Activated CD4-positive, alpha-beta T cell treated with anti-CD3 and anti-CD28 coated beads, Interleukin-2, amount 50 U/mL, for 4 hours (primary cell): ENCODE measurements around the gene WASF2.
"Not testable (repeated sequence)": the region's sequence is repeated elsewhere in the genome, so short reads cannot be mapped to it uniquely, and the experiment has no call there.

Experiments
- DNase-seq, 2 experiments: peaks; one replicate each; pipeline ENCODE4 v3.0.0-alpha.2; 2020

The WASF2 gene

DNA sequence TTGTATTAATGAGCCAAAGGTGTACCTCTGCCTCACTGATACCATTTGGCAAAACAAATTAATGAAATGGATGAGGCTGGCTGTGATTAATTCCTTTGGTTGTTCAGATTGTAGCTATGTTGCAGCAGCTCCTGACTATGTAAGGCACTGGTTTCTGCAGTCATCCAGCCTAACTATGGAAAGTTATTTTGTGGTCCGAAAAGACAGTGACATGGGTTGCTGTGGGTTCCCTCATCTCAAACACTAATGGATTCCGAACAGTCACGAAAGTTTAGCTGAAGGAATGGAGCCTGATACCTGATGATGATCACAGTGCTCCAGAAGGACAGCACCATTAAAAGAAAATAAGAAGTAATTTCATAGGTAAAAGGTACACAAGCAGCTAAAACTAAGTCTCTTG lies 42.6 kb downstream of the WASF2 start:
- no peak for DNase-seq

DNA sequence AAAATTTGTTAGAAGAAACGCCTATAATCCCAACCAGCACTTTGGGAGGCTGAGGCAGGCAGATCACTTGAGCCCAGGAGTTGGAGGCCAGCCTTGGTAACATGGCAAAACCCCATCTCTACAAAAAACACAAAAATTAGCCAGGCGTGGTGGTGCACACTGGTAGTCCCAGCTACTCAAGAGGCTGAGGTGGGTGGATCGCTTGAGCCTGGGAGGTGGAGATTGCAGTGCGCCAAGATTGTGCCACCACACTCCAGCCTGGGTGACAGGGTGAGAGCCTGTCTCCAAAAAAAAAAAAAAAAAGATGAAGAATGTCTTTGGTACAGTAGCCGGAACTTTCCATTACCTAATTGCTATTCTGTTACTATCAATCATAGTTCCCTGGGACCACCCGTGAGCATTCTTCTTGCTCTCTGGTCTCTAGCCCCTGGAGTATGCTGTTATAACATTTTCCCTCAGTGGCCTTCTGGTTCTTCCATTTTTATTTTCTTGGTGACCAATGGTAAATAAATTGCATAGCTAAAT lies 43.4 kb downstream of the WASF2 start:
- DNase-seq = no peak

DNA sequence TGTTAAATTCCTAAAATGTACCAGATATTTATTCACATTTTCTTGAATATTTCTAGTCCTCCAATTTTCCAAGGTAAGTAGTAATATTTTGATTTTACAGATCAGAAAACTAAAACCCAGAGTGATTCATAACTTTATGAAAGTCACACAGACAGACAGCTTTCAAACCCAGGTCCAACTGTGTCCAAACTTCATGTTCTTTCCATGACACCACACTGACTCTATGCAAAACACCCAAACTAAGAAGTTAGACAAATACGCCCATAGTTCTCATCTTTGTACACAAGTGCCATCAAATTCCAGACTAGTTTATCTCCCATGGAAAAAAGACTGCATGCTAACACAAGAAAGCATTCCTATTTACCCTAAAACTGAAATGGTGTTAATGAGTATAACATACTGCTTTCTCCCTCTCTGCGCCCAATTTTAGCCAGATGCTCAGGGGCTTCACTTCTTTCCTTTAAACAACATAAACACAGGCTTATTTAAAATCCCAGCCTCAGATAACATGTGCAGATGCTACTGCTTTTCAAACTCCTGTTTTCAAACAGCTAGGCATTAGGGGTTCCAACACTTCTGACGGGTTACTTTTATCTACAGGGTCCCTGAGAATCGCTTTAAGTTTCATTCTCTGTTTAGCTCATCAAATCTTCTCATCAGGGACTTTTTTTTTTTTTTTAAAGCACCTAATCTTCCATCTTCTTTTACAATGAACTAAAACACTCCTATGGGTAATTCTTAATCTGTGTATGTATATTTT lies 44.6 kb downstream of the WASF2 start:
- no peak for DNase-seq

DNA sequence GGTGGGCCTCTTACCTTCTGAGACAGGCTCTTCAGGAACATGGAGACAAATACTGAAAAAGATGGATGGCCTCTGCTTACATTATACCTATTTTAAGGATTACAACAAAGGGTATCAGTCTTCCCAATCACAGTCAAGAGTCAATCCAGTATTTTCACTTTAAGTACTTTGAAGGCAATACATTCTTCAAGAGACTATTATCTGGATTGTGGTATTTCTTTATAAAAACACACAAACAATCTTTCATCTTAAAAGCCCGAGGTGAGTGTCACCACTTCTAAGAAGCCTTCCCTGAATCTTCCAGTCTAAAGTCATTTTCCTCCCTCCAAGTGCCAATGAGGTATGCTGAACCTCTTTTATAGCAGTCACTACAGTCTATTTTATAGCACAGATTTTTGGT lies 45.3 kb downstream of the WASF2 start:
- DNase-seq = no peak

GRCh38 chr1:27439150-27439549 lies 50.8 kb downstream of the WASF2 start:
- no peak for DNase-seq

DNA sequence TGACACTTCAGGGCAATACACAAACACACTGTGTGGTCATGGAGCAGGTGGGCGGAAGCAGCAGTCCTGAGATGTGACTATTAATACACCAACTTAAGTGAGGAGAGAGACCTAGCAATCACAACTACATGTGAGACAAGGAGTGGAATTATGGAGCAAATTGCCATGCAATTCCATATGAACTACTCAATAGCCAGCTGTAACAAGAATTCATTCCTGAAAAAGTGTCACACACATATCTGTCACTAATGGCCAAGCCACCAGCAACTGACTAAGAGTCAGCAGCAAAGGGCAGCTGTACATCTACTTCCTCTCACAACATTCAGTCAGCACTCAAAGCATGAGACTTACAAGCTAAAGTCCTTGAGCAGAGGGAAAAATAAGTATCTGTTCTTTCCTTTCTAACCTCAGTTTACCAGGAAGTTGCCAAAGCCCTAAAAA lies 51.3 kb downstream of the WASF2 start:
- DNase-seq = no peak

DNA sequence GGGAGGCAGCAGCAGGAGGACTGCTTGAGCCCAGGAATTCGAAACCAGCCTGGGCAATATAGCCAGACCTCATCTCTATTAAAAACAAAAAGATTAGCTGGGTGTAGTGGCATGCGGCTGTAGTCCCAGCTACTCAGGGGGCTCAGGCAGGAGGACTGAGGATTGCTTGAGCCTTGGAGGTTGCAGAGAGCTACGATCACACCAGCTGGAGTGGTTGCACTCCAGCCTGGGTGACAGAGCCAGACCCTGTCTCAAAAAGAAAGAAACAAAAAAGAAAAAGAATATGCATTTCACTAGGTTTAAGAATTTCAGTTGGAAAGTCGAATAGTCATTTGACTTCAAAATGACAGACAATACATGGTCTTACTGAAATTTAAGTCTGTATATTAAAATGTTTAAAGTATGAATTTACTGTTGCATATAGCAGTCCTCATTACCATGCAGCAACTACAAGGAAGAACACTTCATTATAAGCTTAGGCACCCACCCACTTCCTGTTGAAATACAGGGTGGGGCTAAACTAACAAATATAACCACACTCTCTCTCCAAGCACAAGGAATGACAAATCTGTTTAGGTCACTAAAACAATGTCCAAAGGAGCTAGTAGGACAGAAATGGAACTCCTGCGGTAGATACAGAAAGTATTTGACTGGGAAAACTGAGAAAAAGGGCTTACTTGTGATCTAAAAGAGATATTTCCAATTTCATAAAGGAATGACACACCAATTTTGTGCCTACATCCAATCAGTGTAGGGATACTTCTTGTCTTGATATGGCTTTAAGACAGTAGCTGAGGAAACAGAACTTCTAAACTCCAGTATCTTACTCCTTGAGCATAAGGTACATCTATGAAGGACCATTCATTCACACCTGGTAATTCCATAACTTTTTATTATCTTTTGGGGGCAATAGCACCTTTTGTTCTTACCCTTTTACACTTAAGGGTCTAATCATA lies 53.5 kb downstream of the WASF2 start:
- no peak for DNase-seq

- DNase-seq = no peak
Measured at GRCh38 chr1:27435566-27436203, 54.3 kb downstream of the WASF2 start.

- DNase-seq = no peak
Measured at GRCh38 chr1:27433706-27434105, 56.3 kb downstream of the WASF2 start.

DNA sequence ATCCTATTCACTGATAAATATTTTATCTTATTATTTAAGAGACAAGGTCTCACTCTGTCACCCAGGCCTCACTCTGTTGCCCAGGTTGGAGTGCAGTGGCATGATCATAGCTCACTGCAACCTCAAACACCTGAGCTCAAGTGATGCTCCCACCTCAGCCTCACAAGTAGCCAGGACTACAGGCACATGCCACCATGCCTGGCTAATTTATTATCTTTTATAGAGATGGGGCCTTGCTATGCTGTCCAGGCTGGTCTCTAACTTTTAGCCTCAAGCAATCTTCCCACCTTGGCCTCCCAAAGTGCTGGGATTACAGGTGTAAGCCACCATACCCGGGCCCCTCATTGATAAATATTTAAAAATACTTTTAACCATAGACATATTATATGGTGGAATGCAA lies 57.2 kb downstream of the WASF2 start:
- DNase-seq = not testable (repeated sequence)

GRCh38 chr1:27431601-27431940 lies 58.4 kb downstream of the WASF2 start:
- no peak for DNase-seq

GRCh38 chr1:27430903-27431600 lies 58.9 kb downstream of the WASF2 start:
- no peak for DNase-seq

DNA sequence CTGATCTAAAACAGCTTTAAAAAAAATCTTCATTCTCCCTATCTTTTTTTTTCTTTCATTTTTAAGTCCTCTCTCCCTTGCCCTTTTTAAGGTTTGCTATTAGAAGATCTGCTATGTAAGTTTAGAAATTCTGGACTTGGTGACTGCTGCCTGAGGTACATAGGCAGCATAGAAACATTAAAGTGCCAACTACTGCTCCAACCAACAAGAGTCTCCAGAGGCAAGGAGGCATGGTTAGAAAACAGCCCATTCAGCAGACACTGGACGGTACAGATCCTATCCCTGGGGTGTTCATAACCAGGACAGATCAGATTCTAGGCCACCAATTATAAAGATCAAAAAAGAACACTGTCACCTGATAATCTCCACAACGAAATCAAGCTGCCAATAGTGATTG lies 60.9 kb downstream of the WASF2 start:
- no peak for DNase-seq

GRCh38 chr1:27428316-27429028 lies 61.5 kb downstream of the WASF2 start:
- DNase-seq = peak; percentile 24 to 29

GRCh38 chr1:27427816-27428315 lies 62.1 kb downstream of the WASF2 start:
- DNase-seq = no peak

GRCh38 chr1:27427329-27427728 lies 62.6 kb downstream of the WASF2 start:
- DNase-seq = no peak

DNA sequence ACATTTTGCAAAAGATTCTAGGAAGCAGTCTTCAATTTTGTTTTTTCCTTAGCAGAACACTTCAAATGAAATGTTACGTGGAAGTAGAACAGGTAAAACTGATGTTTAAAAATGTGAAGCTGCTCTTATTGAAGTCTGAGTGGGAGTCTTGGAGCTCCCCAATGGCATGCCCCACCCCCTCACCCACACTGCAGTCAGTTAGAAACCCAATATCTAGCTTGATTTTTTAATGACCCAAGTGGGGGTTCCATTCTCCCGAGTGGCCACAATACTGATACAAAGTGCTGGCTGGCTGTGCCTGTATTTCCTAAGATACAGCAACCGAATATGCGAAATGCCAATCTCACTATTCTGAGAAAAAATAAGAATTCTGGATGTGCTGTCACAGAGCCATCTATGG lies 66.3 kb downstream of the WASF2 start:
- DNase-seq = no peak

DNA sequence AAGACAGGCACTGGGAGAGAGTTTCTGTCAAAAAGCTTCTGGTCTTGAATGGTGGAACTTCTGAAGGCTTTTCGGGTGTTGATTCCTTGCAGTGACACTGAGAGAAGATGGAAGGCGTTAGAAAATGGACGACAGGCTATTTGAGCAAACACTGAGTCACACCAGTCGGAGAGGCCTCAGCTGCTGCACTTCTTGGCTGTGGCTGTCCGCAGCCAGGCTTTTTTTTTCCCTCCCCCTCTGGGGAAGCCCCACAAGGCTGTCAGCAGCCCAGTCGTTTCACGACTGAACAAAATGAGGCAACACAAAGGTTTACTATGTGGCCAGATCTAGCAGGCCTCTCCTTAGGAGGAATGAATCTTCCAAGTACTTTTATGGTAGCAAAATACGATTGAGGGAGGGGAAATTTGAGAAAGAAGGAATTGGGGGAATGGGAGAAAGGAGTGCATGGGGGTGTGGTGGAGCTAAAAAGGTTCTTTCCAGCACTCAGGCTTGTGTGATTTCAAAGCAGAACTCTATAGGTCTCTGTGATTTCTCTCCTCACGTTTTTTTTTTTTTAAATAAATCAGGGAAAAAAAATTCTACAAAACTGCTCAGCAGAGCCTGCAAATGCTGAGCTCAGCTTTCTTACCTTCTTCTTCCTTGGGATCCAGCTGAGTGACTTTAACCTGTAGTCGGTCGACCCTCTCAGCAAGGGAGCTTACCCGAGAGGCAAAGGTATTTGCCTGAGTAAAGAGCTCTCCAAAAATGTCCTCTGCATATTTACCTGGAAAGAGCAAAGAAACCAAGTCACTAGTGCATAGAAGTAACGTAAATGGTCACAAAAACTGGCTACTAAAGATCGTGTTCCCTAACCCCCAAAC lies 71.4 kb downstream of the WASF2 start:
- DNase-seq = peak; percentile 19 to 30

DNA sequence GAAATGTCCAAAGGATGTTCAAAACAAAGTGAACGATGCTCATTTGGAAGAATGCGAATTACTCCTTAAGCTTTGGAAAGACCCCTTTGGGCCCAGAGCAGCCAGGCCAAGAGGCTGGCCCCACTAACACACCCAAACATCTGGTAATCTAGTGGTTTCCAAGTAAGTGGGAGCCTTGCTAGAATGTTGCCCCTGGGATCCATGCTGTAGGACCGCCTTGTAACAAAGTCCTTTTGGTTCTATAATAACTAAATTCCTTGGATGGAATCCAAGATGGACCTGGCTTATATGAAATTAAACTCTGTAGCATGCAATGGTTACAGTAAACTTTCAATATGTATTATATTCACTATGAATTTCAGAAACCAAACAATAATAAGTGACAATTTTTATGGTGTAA lies 72.3 kb downstream of the WASF2 start:
- no peak for DNase-seq

GRCh38 chr1:27416387-27417111 lies 73.4 kb downstream of the WASF2 start:
- peak; percentile 41 to 44 for DNase-seq
